Omental fat pad (tissue), 4 donors: ENCODE results near the gene SYT1. TPM values are rescaled to one million over a fixed set of nuclear protein-coding genes. Genes with fewer than 3 reads are reported as not detected.

Experiments used
- ATAC-seq: fragments of 150-250 bp; one replicate; pipeline ENCODE4 v1.9.1; 2016; ENCODE audit warnings: mild to moderate bottlenecking, moderate library complexity; ENCODE audit not compliant: low FRiP score
- DNase-seq: peaks from one replicate; pipeline ENCODE4 v3.0.0-alpha.2; 2019; ENCODE audit warnings: low spot score
- CTCF ChIP-seq, 3 donors: fragments of 450-650 bp; IDR thresholded peaks; one replicate each; pipeline ENCODE4 v1.5.1; 2016 to 2017; ENCODE audit warnings: antibody characterized with exemption in 3 of 3, mild to moderate bottlenecking in 3 of 3, moderate library complexity in 2 of 3
- total RNA-seq, 4 donors: library from RNA; depleted of rRNA; stranded (reverse); fragments of >200 nt; gene quantifications; one replicate each; pipeline ENCODE4 v1.1.0, GENCODE V29; 2016

The SYT1 gene
- total RNA-seq, 4 donors from 2014 or later: 0.72 to 3.1 (median 1.7) TPM

DNA sequence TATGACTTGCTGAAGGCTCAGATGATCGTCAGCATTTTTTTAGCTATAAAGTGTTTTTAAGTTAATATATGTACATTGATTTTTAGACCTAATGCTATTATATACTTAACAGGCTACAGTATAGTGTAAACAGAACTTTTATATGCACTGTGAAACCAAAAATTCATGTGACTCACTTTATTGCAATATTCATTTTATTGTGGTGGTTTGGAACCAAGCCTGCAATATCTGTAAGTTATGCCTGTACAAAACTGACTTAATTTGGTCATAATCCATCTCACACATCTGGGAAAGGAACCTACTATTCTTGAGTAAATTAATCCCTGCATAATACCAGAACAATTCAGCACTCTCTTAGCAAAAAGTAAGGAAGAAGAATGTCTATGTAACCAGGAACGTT, 390.7 kb downstream of the SYT1 start:
- TF ChIP-seq CTCF (IDR thresholded peaks at IDR 0.05): no peak
- no peak for DNase-seq
- ATAC-seq: no peak

GRCh38 chr12:79260923-79261322, 396.3 kb downstream of the SYT1 start:
- ATAC-seq: no peak
- no peak for TF ChIP-seq CTCF (IDR thresholded peaks at IDR 0.05)

GRCh38 chr12:79262938-79263337, 398.4 kb downstream of the SYT1 start:
- no peak for TF ChIP-seq CTCF (IDR thresholded peaks at IDR 0.05)
- no peak for ATAC-seq
- DNase-seq: no peak

More at GRCh38 chr12:79260923-79261322, 396.3 kb downstream of the SYT1 start:
- DNase-seq: no peak

GRCh38 chr12:79266343-79267144, 402.0 kb downstream of the SYT1 start:
- TF ChIP-seq CTCF (IDR thresholded peaks at IDR 0.05): no peak
- no peak for ATAC-seq
- DNase-seq: no peak

GRCh38 chr12:79267580-79267979, 403.0 kb downstream of the SYT1 start:
- TF ChIP-seq CTCF (IDR thresholded peaks at IDR 0.05): no peak
- DNase-seq (no peak), ATAC-seq (no peak)

- DNase-seq (no peak), ATAC-seq (no peak)
- no peak for TF ChIP-seq CTCF (IDR thresholded peaks at IDR 0.05)
These were observed 410.0 kb downstream of the SYT1 start for GRCh38 chr12:79274501-79275064.

DNA sequence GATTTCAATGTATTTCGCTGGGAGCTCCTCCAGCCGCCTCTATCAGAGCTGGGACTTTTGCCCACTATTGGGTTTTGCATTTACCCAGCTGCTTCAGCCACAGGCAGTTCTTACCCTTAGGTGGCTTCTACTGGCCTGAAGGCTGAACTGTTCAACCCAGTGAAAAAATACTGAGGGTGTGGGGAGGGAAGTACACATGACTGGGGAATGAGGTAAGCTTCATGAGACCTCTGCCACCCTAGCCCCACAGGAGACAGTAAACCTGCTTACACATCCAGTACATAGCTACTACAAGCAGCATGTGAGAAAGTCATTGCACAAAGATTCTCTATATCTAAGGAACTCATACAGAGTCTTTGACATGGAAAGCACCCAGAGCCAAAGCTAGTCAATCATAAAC, 411.1 kb downstream of the SYT1 start:
- no peak for TF ChIP-seq CTCF (IDR thresholded peaks at IDR 0.05)
- no peak for DNase-seq
- ATAC-seq: no peak
